A549 treated with Mapracorat at 1 μM for 4 hours (cell line): ENCODE results near the gene BCO1. TPM values are rescaled to one million over a fixed set of nuclear protein-coding genes. Genes with fewer than 3 reads are reported as not detected.

Experiments
- total RNA-seq: library from RNA; stranded (reverse); fragments of 200-300 nt; extraction: Qiagen RNA extraction; gene quantifications from 5 replicates; pipeline ENCODE4 v1.2.3, GENCODE V29; 2022

The BCO1 gene
- total RNA-seq = 0.50 to 1.1 TPM (median 0.91 TPM) in 5 replicates

GRCh38 chr16:81238296-81239011 is at the start of gene BCO1:
TSS of gene BCO1 (plus strand) at chr16:81238689. CDS start at chr16:81238909, 220 bp downstream.

GRCh38 chr16:81314603-81315270 is 76.2 kb downstream of the BCO1 start, which contains the start of gene GAN:
TSS of gene GAN (plus strand) at chr16:81314962. CDS start at chr16:81315114, 152 bp downstream.

Other genes starting within 250 kb of the BCO1 start
- gene CMC2, start 231.8 kb upstream of the BCO1 start, total RNA-seq = 120 to 133 TPM (median 128 TPM) in 5 replicates
- gene CENPN, start 231.5 kb upstream of the BCO1 start, total RNA-seq = 58.0 to 107 TPM (median 70.1 TPM) in 5 replicates
- gene ATMIN, start 202.8 kb upstream of the BCO1 start, total RNA-seq = 27.7 to 31.8 TPM (median 30.2 TPM) in 5 replicates
- gene C16orf46, start 161.5 kb upstream of the BCO1 start, total RNA-seq = 0.45 to 0.95 TPM (median 0.66 TPM) in 5 replicates
- 52.8 to 63.1 TPM (median 59.7 TPM) in 5 replicates for gene GCSH, start 142.3 kb upstream of the BCO1 start, total RNA-seq
- gene GAN, start 76.3 kb downstream of the BCO1 start, total RNA-seq = 2.1 to 3.5 TPM (median 2.5 TPM) in 5 replicates
- 90.0 to 120 TPM (median 105 TPM) in 5 replicates for gene CMIP, start 206.1 kb downstream of the BCO1 start, total RNA-seq